Type B pancreatic cell (in vitro differentiated cells): ENCODE measurements around the gene PCBP2. TPM values are rescaled to one million over a fixed set of nuclear protein-coding genes. Genes with fewer than 3 reads are reported as not detected.
"Not testable (repeated sequence)": the region's sequence is repeated elsewhere in the genome, so short reads cannot be mapped to it uniquely, and the experiment has no call there.

Source experiments
- DNase-seq: peaks from one replicate; pipeline ENCODE4 v3.0.0; 2021; ENCODE audit warnings: mixed read lengths; ENCODE audit not compliant: unreplicated experiment; ENCODE audit errors: extremely low spot score
- H3K27ac Mint-ChIP-seq: 2 replicates; pipeline ENCODE4 v1.8.0; 2021; ENCODE audit warnings: mild to moderate bottlenecking, mixed read lengths
- H3K27me3 Mint-ChIP-seq: 2 replicates; pipeline ENCODE4 v1.8.0; 2021; ENCODE audit warnings: mixed read lengths
- H3K36me3 Mint-ChIP-seq: 2 replicates; pipeline ENCODE4 v1.8.0; 2021; ENCODE audit warnings: mixed read lengths
- H3K4me1 Mint-ChIP-seq: one replicate; pipeline ENCODE4 v1.8.0; 2021; ENCODE audit warnings: mixed read lengths; ENCODE audit not compliant: unreplicated experiment
- H3K4me3 Mint-ChIP-seq: 2 replicates; pipeline ENCODE4 v1.8.0; 2021; ENCODE audit warnings: mild to moderate bottlenecking, mixed read lengths
- H3K9me3 Mint-ChIP-seq: 2 replicates; pipeline ENCODE4 v1.8.0; 2021; ENCODE audit warnings: mixed read lengths
- CTCF ChIP-seq: fragments of 200-600 bp; sonication (generic); conservative IDR thresholded peaks from 2 replicates; pipeline ENCODE4 v1.5.0; 2021; ENCODE audit warnings: antibody characterized with exemption, mild to moderate bottlenecking
- total RNA-seq: library from RNA; stranded (reverse); gene quantifications from 2 replicates; pipeline ENCODE4 v1.2.1, GENCODE V29; 2021; ENCODE audit warnings: low replicate concordance

The PCBP2 gene
- total RNA-seq, 1 donor from 2014 or later = 1,222 TPM

GRCh38 chr12:53427905-53428594, 23.9 kb upstream of the PCBP2 start:
- TF ChIP-seq CTCF = no peak
- no peak overlapping the region for H3K4me3 Mint-ChIP-seq
- no peak overlapping the region for H3K27ac Mint-ChIP-seq
- no peak for DNase-seq
- no peaks in the 10 kb centered on the region for H3K36me3 Mint-ChIP-seq
- H3K4me1 Mint-ChIP-seq = peaks cover 14% of the 10 kb centered on the region
- no peaks in the 10 kb centered on the region for H3K27me3 Mint-ChIP-seq
- H3K9me3 Mint-ChIP-seq = no peaks in the 10 kb centered on the region

GRCh38 chr12:53428741-53429140, 23.2 kb upstream of the PCBP2 start:
- H3K4me1 Mint-ChIP-seq = peaks cover 14% of the 10 kb centered on the region
- H3K27ac Mint-ChIP-seq = no peak overlapping the region
- H3K9me3 Mint-ChIP-seq = no peaks in the 10 kb centered on the region
- TF ChIP-seq CTCF = no peak
- no peaks in the 10 kb centered on the region for H3K36me3 Mint-ChIP-seq
- no peak for DNase-seq
- no peak overlapping the region for H3K4me3 Mint-ChIP-seq
- H3K27me3 Mint-ChIP-seq = no peaks in the 10 kb centered on the region

DNA sequence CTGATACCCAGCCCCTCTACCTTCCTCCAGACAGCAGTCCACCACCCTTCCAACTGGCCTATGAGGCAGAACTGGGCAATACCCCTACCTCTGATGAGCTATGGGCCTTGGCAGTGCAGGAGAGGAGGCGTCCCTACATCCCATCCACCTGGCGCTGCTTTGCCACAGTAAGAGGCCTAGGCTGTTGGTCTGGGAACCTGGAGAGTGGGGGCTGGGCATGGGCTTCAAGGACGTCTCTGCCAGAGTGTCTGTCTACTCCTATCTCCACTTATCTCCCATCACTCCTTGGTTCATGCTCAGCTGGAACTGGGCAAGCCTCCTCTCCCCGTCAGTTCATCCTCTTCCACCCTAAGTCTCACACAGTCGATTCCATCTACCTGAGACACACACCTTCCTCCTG, 21.8 kb upstream of the PCBP2 start:
- Mint-ChIP-seq H3K4me3 (no peak overlapping the region), H3K9me3 (no peaks in the 10 kb centered on the region), H3K27ac (no peak overlapping the region), H3K27me3 (no peaks in the 10 kb centered on the region), H3K4me1 (peaks cover 14% of the 10 kb centered on the region), H3K36me3 (no peaks in the 10 kb centered on the region)
- DNase-seq = no peak
- no peak for TF ChIP-seq CTCF

DNA sequence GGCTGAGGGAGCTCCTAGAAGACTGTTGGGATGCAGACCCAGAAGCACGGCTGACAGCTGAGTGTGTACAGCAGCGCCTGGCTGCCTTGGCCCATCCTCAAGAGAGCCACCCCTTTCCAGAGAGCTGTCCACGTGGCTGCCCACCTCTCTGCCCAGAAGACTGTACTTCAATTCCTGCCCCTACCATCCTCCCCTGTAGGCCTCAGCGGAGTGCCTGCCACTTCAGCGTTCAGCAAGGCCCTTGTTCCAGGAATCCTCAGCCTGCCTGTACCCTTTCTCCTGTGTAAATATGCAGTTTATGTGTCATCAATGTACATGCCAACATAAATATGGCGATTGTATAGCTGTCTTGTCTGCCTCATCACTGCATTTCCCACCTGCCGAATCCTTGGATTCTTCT, 20.7 kb upstream of the PCBP2 start:
- Mint-ChIP-seq H3K4me1 (peaks cover 14% of the 10 kb centered on the region), H3K36me3 (no peaks in the 10 kb centered on the region), H3K9me3 (no peaks in the 10 kb centered on the region), H3K4me3 (no peak overlapping the region), H3K27ac (no peak overlapping the region), H3K27me3 (no peaks in the 10 kb centered on the region)
- no peak for DNase-seq
- TF ChIP-seq CTCF = no peak

GRCh38 chr12:53435326-53435725, 16.6 kb upstream of the PCBP2 start:
- H3K27me3 Mint-ChIP-seq, H3K4me1 Mint-ChIP-seq, H3K36me3 Mint-ChIP-seq, H3K27ac Mint-ChIP-seq, DNase-seq, H3K4me3 Mint-ChIP-seq, H3K9me3 Mint-ChIP-seq: not testable (repeated sequence)

- Mint-ChIP-seq H3K4me1 (peaks cover 25% of the 10 kb centered on the region), H3K4me3 (peak overlapping the region; percentile 72), H3K27ac (peak overlapping the region; percentile 41)
- H3K27me3 Mint-ChIP-seq, DNase-seq, H3K36me3 Mint-ChIP-seq, H3K9me3 Mint-ChIP-seq: not testable (repeated sequence)
These were observed 12.3 kb upstream of the PCBP2 start for GRCh38 chr12:53439582-53439981.
